K562 (cell line): ENCODE results near the gene MT1A. TPM values are rescaled to one million over a fixed set of nuclear protein-coding genes. Genes with fewer than 3 reads are reported as not detected.
A peak's percentile ranks its signal among the peaks of the same experiment; 100 is the strongest.

Experiments used
- ATAC-seq: fragments of 200-7000 bp; cut with Tn5 transposase; 3 replicates; pipeline ENCODE4 v1.9.1; 2020; ENCODE audit warnings: moderate library complexity
- BruUV-seq: library from RNA; stranded (reverse); fragments of 400-500 nt; replicated peaks from 2 replicates; lab custom pipeline; 2021; lab: Mats Ljungman, UMichigan
- CTCF ChIA-PET: fragments of 300-600 bp; formaldehyde crosslinking; extraction: SDS; loops from one replicate; lab custom pipeline; 2021; ENCODE audit warnings: low intra/inter-chr PET ratio; lab: Yijun Ruan, JAX
- POLR2A ChIA-PET: fragments of 300-600, 350-650 bp; sonication (Branson Sonifier 250); formaldehyde crosslinking; extraction: SDS; loops from one replicate; lab custom pipeline; 2021; ENCODE audit warnings: antibody characterized with exemption, inconsistent platforms; lab: Yijun Ruan, JAX
- DNase-seq, 4 experiments: peaks; one replicate each; pipeline versions ENCODE4 v3.0.0 to v3.0.0-alpha.2; 2011 to 2018; ENCODE audit warnings: low spot score in 3 of 4, mixed read lengths in 3 of 4; ENCODE audit errors: extremely low read depth in 1 of 4
- FAIRE-seq: peaks from 2 replicates; lab custom pipeline; 2011; peaks lifted over from hg19 to GRCh38; lab: Jason Lieb, UNC
- H2AFZ ChIP-seq: 2 replicates; pipeline ENCODE4 v1.6.0; 2011; ENCODE audit warnings: low read depth, low read length, control low read depth, inconsistent platforms
- H3K27ac ChIP-seq: fragments of 200-600 bp; 3 replicates; pipeline ENCODE4 v1.8.0; 2011; ENCODE audit warnings: low read depth, mild to moderate bottlenecking, control low read depth, inconsistent platforms, low read length, moderate library complexity, mixed read lengths; ENCODE audit errors: extremely low read depth
- H3K27me3 ChIP-seq, 2 experiments: fragments of 300-600 bp in 1 of 2; 2 replicates in 1 of 2; 3 replicates in 1 of 2; pipeline versions ENCODE4 v1.6.0 to v1.8.0; 2011; ENCODE audit warnings: inconsistent platforms in 2 of 2, low read length in 2 of 2, mild to moderate bottlenecking in 1 of 2, mixed read lengths in 1 of 2, moderate library complexity in 1 of 2; ENCODE audit not compliant: control insufficient read depth in 2 of 2, insufficient read depth in 2 of 2
- H3K36me3 ChIP-seq: fragments of 300-600 bp; 3 replicates; pipeline ENCODE4 v1.8.0; 2011; ENCODE audit warnings: mild to moderate bottlenecking, low read length, inconsistent platforms; ENCODE audit not compliant: control insufficient read depth, insufficient read depth
- H3K4me1 ChIP-seq, 2 experiments: fragments of 200-600 bp in 1 of 2; replicated peaks in 1 of 2; 2 replicates in 1 of 2; 3 replicates in 1 of 2; pipeline versions ENCODE4 v1.5.1 to v1.8.0; 2011; ENCODE audit warnings: inconsistent platforms in 2 of 2, low read length in 2 of 2, mild to moderate bottlenecking in 1 of 2, mixed read lengths in 1 of 2, moderate library complexity in 1 of 2; ENCODE audit not compliant: control insufficient read depth in 2 of 2, insufficient read depth in 2 of 2
- H3K4me2 ChIP-seq: 2 replicates; pipeline ENCODE4 v1.6.1; 2011; ENCODE audit warnings: low read length, control low read depth, inconsistent platforms, mixed read lengths; ENCODE audit not compliant: insufficient read depth
- H3K4me3 ChIP-seq: fragments of 200-600 bp; sonication (generic), shearing (Covaris generic); 2 replicates; pipeline ENCODE4 v1.5.1; 2016; ENCODE audit warnings: control low read depth, inconsistent platforms
- H3K79me2 ChIP-seq: fragments of 200-600 bp; 3 replicates; pipeline ENCODE4 v1.8.0; 2011; ENCODE audit warnings: low read length, inconsistent platforms; ENCODE audit not compliant: control insufficient read depth, insufficient read depth
- H3K9ac ChIP-seq, 2 experiments: 2 replicates each; pipeline versions ENCODE4 v1.6.0 to v1.6.1; 2011; ENCODE audit warnings: low read depth in 2 of 2, low read length in 2 of 2, control low read depth in 1 of 2, inconsistent platforms in 1 of 2, mild to moderate bottlenecking in 1 of 2, mixed read lengths in 1 of 2; ENCODE audit not compliant: insufficient read depth in 1 of 2
- H3K9me1 ChIP-seq: one replicate; pipeline ENCODE4 v1.6.0; 2011; ENCODE audit warnings: inconsistent platforms, mild to moderate bottlenecking, low read length, moderate library complexity; ENCODE audit not compliant: control insufficient read depth, insufficient read depth
- H3K9me3 ChIP-seq: replicated peaks from 2 replicates; pipeline ENCODE4 v1.5.1; 2011; ENCODE audit warnings: low read depth, low read length, inconsistent platforms; ENCODE audit not compliant: control insufficient read depth, insufficient read depth
- H4K20me1 ChIP-seq: replicated peaks from 2 replicates; pipeline ENCODE4 v1.6.1; 2011; ENCODE audit warnings: low read length, inconsistent platforms, mixed read lengths; ENCODE audit not compliant: control insufficient read depth, insufficient read depth
- CTCF ChIP-seq, 3 experiments: IDR thresholded peaks in 2 of 3; conservative IDR thresholded peaks in 1 of 3; 2 replicates each; pipeline ENCODE4 v1.5.1; 2011 to 2012; ENCODE audit warnings: low read length in 3 of 3, mild to moderate bottlenecking in 3 of 3, control low read depth in 2 of 3, improper control_type of control experiment in 1 of 3, inconsistent platforms in 1 of 3, low read depth in 1 of 3, mixed read lengths in 1 of 3, moderate library complexity in 1 of 3; ENCODE audit not compliant: insufficient read depth in 2 of 3
- HES1 ChIP-seq: fragments of 450-650 bp; IDR thresholded peaks from 2 replicates; pipeline ENCODE4 v1.6.1; 2016; ENCODE audit warnings: low read depth, mild to moderate bottlenecking, moderate library complexity
- PRDM10 ChIP-seq: fragments of 450-650 bp; IDR thresholded peaks from 2 replicates; pipeline ENCODE4 v1.6.1; 2018; ENCODE audit not compliant: partially characterized antibody
- SMAD4 ChIP-seq: fragments of 250-450 bp; sonication (Bioruptor Pico); conservative IDR thresholded peaks from 2 replicates; pipeline ENCODE4 v1.8.0; 2021; ENCODE audit warnings: inconsistent platforms, mild to moderate bottlenecking, moderate library complexity
- ZNF23 ChIP-seq: fragments of 250-450 bp; sonication (Bioruptor Pico); IDR thresholded peaks from 2 replicates; pipeline ENCODE4 v1.4.0; 2020; ENCODE audit warnings: mild to moderate bottlenecking
- WGBS: fragments of 100-300 bp; shearing (Covaris generic); methylation state at CpG from one replicate; pipeline ENCODE4 v1.1.6; 2016; ENCODE audit warnings: low coverage, mixed read lengths; ENCODE audit not compliant: insufficient coverage; ENCODE audit errors: missing lambda C conversion rate; 5-methylcytosine and 5-hydroxymethylcytosine counted together
- in situ Hi-C: fragments of 300-500 bp; cut with MboI; formaldehyde crosslinking; loops from 4 replicates; pipeline ENCODE4 v1.15.0; 2018; ENCODE audit warnings: inconsistent platforms, mixed read lengths
- intact Hi-C: fragments of 100-400 bp; cut with micrococcal nuclease; formaldehyde crosslinking; loops from 2 replicates; pipeline ENCODE4 v1.14.2; 2022
- polyA plus RNA-seq, 8 experiments: library from polyadenylated mRNA; depleted of rRNA in 4 of 8; stranded (reverse) in 5 of 8; unstranded in 3 of 8; fragments of >200 nt; fragmentation: Nextera tagmentation in 2 of 8; fragmentation: Illumina TruSeq in 1 of 8; extraction: Ambion mirVana in 2 of 8; extraction: Trizol in 1 of 8; gene quantifications; 2 replicates each; pipeline versions ENCODE4 v1.2.1 to v1.2.3, GENCODE V29; 2011 to 2014; ENCODE audit warnings: inconsistent platforms in 1 of 8, missing spikeins in 1 of 8
- total RNA-seq, 7 experiments: library from RNA; depleted of rRNA in 6 of 7; stranded (reverse); fragments of >200 nt in 6 of 7; fragmentation: Illumina TruSeq in 2 of 7; extraction: Trizol in 2 of 7; gene quantifications; 2 replicates each; pipeline versions ENCODE4 v1.2.1 to v1.2.3, GENCODE V29; 2011 to 2021; ENCODE audit warnings: low replicate concordance in 1 of 7

MT1A gene
- total and polyA plus RNA-seq, 9 of the 15 experiments (the other 6 are each of a cell fraction or from before 2014, with no cell fraction given) = 0.23 TPM; not detected in 8

- TF ChIP-seq HES1 (no peak), PRDM10 (no peak), SMAD4 (no peak)
Observed at GRCh38 chr16:56645838-56646237, 7.4 kb downstream of the MT1A start (continued).

GRCh38 chr16:56647641-56648431, 9.4 kb downstream of the MT1A start:
- Histone ChIP-seq H3K4me1 (peaks cover 1 to 13% of the 10 kb centered on the region in 2 experiments; a peak in 3 of 5 replicates), H3K4me2 (no peak overlapping the region), H2AFZ (no peak overlapping the region), H4K20me1 (no peaks in the 10 kb centered on the region; the same call in 1 of the 2 replicates), H3K4me3 (no peak overlapping the region), H3K9ac (no peak overlapping the region), H3K9me1 (no peaks in the 10 kb centered on the region), H3K27ac (no peak overlapping the region), H3K36me3 (no peaks in the 10 kb centered on the region), H3K27me3 (peaks cover 31 to 68% of the 10 kb centered on the region in 2 experiments), H3K9me3 (no peaks in the 10 kb centered on the region), H3K79me2 (no peaks in the 10 kb centered on the region)
- no peak for TF ChIP-seq ZNF23 (CRISPR knock-in tag)
- peak in 2 of 3 experiments; percentile 11 to 38; a peak in 2 of 6 replicates for TF ChIP-seq CTCF (IDR thresholded peaks at IDR 0.05 in 2 of 3, conservative IDR thresholded peaks at IDR 0.05 in 1 of 3; ENCODE audit: insufficient read depth in 2 of 3, low read depth in 1 of 3, low read length in 3 of 3)
- intact Hi-C loops (no loop called here), in situ Hi-C loops (no loop called here)
- DNase-seq (peak in 2 of 4 experiments; percentile 23 to 37), ATAC-seq (peak; percentile 58), FAIRE-seq (no peak)
- POLR2A ChIA-PET = interaction anchor here (1.4 kb wide), 1 partner anchor 20 kb away, joined by 4 read pairs; the partner anchor contains the start of gene MT1G
- no TSS peak for BruUV-seq
- CTCF ChIA-PET = interaction anchor here (1.0 kb wide), 1 partner anchor 55 kb away, joined by 3 read pairs; no protein-coding TSS in a partner anchor
- 3% methylated on average over 33 of the region's 33 CpGs for WGBS
